22Rv1 (cell line): Measurements from ENCODE around the gene TANGO2.

Experiments
- CTCF ChIP-seq: fragments of 450-650 bp; IDR thresholded peaks from 2 replicates; pipeline ENCODE4 v1.5.1; 2017; ENCODE audit warnings: mild to moderate bottlenecking
- ZFX ChIP-seq: fragments of 450-650 bp; IDR thresholded peaks from 2 replicates; pipeline ENCODE4 v1.6.1; 2017; ENCODE audit warnings: antibody characterized with exemption, borderline replicate concordance

GRCh38 chr22:20024225-20024624, 3.3 kb downstream of the TANGO2 start:
- TF ChIP-seq CTCF, result no peak
- TF ChIP-seq ZFX, result no peak
